ENCODE measurements around the gene CTDSP2.

DNA sequence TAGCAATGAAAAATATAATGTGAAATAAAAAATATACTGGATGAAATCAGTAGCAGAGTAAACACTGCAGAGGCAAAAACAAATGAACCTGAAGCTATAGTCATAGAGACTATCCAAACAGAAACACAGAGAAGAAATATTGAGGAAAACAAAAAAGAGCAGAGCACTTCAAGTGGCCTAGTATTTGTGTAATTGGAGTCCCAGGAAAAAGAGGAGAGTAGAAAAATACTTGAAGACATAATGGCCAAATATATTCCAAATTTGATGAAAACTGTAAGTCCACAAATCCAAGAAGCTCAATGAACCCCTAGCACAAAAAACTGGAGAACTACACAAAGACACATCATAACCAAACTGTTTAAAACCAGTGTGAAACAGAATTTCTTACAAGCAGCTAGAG is 37.2 kb upstream of the CTDSP2 start:
- no peak for TF ChIP-seq CTCF (IDR thresholded peaks at IDR 0.05; ENCODE audit: low read depth, low read length)
- no peak for TF ChIP-seq EZH2phosphoT487 (IDR thresholded peaks at IDR 0.05; ENCODE audit: low read depth)
